ENCODE data around the gene MID1. TPM values are rescaled to one million over a fixed set of nuclear protein-coding genes. Genes with fewer than 3 reads are reported as not detected.

The MID1 gene
- total RNA-seq, 3 donors from 2014 or later, result 6.9 to 18.9 (median 10.8) TPM

DNA sequence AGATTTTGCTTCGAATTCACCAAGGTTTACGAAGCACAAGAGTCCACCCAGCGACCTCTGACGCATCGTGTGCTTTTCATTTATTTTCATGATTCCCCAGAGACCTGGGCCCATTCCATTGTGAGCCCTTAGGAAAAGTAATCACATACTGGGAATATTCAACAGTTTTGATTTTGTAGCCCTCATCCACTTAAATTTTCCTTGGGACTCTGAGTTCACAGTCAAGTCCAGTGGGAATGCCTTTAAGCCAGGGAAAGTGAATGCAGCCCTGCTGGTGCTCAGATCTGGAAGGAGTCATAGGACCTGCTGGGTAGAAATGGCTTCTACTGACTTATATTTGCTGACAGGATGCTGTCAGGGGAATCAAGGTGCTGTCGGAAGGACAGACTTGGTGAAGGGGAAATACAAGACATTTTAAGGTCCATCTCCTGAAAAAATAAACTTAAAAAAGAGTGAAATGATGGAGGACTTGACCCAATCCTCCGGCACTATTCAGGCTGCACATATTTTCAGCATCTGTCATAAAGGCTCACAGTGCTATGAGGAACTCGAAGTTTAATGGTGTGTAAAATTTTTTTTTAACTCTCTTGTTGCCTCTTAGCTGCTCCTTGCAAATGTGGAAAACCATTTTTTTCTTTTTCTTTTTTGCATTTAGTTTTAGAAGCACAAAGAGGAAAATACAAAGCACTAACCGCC is 204.9 kb downstream of the MID1 start:
- TF ChIP-seq POLR2AphosphoS5 (IDR thresholded peaks at IDR 0.05) (no peak), POLR2A (IDR thresholded peaks at IDR 0.05) (no peak)
- TF ChIP-seq, protein P1, sequence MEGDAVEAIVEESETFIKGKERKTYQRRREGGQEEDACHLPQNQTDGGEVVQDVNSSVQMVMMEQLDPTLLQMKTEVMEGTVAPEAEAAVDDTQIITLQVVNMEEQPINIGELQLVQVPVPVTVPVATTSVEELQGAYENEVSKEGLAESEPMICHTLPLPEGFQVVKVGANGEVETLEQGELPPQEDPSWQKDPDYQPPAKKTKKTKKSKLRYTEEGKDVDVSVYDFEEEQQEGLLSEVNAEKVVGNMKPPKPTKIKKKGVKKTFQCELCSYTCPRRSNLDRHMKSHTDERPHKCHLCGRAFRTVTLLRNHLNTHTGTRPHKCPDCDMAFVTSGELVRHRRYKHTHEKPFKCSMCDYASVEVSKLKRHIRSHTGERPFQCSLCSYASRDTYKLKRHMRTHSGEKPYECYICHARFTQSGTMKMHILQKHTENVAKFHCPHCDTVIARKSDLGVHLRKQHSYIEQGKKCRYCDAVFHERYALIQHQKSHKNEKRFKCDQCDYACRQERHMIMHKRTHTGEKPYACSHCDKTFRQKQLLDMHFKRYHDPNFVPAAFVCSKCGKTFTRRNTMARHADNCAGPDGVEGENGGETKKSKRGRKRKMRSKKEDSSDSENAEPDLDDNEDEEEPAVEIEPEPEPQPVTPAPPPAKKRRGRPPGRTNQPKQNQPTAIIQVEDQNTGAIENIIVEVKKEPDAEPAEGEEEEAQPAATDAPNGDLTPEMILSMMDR (IDR thresholded peaks at IDR 0.05), result no peak
- H3K36me3 ChIP-seq, result no peaks in the 10 kb centered on the region
- no peak overlapping the region for H3K4me3 ChIP-seq
- H3K4me1 ChIP-seq, result no peaks in the 10 kb centered on the region
- intact Hi-C loops (cut with DNase I; ENCODE audit: low total_unique reads), result no loop called here
- no peak for DNase-seq (ENCODE audit: low spot score in 2 of 2)
- no peak overlapping the region for H3K27ac ChIP-seq
- H3K27me3 ChIP-seq, result peaks cover 0 to 3% of the 10 kb centered on the region in 2 donors
- H3K9me3 ChIP-seq, result no peaks in the 10 kb centered on the region

DNA sequence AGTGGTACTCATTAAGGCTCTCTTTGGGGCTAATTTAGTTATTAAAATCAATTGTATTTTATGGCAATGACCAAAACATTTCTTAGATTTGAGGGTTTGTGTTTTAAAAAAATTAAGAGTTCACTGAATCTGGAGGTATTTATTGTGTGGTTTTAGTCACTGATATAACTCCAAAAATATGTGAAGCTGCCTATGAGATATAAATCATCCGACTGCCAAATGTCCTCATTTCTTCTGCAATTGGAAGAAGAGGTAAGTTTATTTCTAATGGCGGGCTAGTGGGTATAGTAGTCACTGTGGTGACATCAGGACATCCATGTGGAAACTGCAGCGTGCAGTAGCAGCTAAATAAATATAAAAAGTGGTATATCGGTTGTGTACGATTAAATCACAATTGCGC is 205.5 kb downstream of the MID1 start:
- H3K4me3 ChIP-seq, result no peak overlapping the region
- intact Hi-C loops (cut with DNase I; ENCODE audit: low total_unique reads), result no loop called here
- H3K27me3 ChIP-seq, result peaks cover 0 to 3% of the 10 kb centered on the region in 2 donors
- H3K36me3 ChIP-seq, result no peaks in the 10 kb centered on the region
- no peak overlapping the region for H3K27ac ChIP-seq
- H3K9me3 ChIP-seq, result no peaks in the 10 kb centered on the region
- no peaks in the 10 kb centered on the region for H3K4me1 ChIP-seq
- DNase-seq (ENCODE audit: low spot score in 2 of 2), result no peak
- TF ChIP-seq POLR2AphosphoS5 (IDR thresholded peaks at IDR 0.05) (no peak), POLR2A (IDR thresholded peaks at IDR 0.05) (no peak)
- TF ChIP-seq, protein P1 (IDR thresholded peaks at IDR 0.05), result no peak

DNA sequence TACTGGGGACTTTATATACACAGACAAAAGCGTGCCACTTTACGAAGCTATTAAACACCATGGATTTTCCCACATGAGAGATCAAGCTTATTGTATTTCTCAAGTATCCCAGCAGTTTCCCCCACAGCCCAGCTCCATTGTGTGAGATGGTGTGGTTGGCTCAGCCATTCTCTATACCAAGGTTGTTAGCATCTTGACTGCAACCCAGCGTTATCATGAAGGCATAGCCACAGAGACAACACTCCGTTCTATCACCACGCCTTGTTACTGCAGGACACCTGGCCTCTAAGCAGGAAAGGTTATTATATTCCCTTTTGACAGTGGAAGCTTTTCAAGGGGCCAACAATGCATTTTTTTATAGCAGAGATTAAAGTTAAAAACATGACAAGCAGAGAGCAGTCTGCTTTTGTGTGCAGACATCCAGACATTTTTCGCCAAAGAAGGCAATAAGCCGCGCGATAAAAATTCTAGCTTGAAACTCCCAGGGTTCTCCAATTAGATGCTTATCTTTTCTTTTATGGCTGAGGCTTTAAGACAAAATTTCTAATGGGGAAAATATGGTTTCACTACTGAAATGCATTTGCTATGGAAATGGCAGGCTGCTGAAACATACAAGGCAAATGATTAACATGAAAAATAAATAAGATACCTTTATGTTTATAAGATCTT is 206.1 kb downstream of the MID1 start:
- TF ChIP-seq, protein P1 (IDR thresholded peaks at IDR 0.05), result no peak
- TF ChIP-seq POLR2A (IDR thresholded peaks at IDR 0.05), result no peak
- no peak for TF ChIP-seq POLR2AphosphoS5 (IDR thresholded peaks at IDR 0.05)
- Histone ChIP-seq H3K36me3 (no peaks in the 10 kb centered on the region), H3K4me3 (no peak overlapping the region), H3K27ac (no peak overlapping the region), H3K27me3 (peaks cover 0 to 3% of the 10 kb centered on the region in 2 donors), H3K4me1 (no peaks in the 10 kb centered on the region), H3K9me3 (no peaks in the 10 kb centered on the region)
- no peak for DNase-seq (ENCODE audit: low spot score in 2 of 2)
- intact Hi-C loops (cut with DNase I; ENCODE audit: low total_unique reads), result no loop called here

DNA sequence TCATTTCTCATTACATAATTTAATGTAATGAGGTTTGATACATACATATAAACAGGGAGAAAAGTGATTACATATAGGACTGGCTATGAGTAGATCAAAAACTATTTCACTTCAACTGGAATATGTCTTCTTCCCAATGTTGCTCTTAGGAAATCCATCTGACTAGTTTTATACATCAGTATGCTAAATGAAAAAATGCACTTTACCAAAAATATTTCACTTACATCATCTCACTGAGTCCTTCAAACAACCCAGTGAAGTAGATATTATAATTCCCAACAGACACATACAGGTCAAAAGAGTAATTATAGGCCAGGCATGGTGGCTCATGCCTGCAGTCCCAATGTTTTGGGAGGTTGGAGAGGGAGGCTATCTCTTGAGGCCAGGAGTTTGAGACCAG is 215.9 kb downstream of the MID1 start:
- Histone ChIP-seq H3K27ac (no peak overlapping the region), H3K36me3 (no peaks in the 10 kb centered on the region), H3K4me1 (no peaks in the 10 kb centered on the region), H3K27me3 (no peaks in the 10 kb centered on the region), H3K9me3 (peaks cover 0 to 8% of the 10 kb centered on the region in 2 donors), H3K4me3 (no peak overlapping the region)
- no peak for DNase-seq (ENCODE audit: low spot score in 2 of 2)
- TF ChIP-seq POLR2A (IDR thresholded peaks at IDR 0.05) (no peak), POLR2AphosphoS5 (IDR thresholded peaks at IDR 0.05) (no peak)
- TF ChIP-seq, protein P1 (IDR thresholded peaks at IDR 0.05), result no peak
- intact Hi-C loops (cut with DNase I; ENCODE audit: low total_unique reads), result no loop called here

DNA sequence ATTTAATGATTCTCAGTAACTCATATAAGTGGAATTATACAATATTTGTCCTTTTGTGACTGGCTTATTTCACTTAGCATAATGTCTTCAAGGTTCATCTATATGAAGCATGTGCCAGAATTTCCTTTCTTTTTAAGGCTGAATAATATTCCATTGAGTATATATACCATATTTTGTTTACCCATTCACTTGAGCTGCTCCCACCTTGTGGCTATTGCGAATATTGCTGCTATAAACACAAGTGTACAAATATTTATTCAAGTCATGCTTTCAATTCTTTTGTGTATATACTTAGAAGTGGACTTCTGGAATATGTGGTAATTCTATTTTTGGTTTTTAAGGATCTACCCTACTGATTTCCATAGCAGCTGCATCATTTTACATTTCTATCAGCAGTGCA is 219.1 kb downstream of the MID1 start:
- H3K4me3 ChIP-seq, result no peak overlapping the region
- no peaks in the 10 kb centered on the region for H3K4me1 ChIP-seq
- intact Hi-C loops (cut with DNase I; ENCODE audit: low total_unique reads), result no loop called here

More for the DNA sequence above, 219.1 kb downstream of the MID1 start:
- H3K36me3 ChIP-seq, result no peaks in the 10 kb centered on the region
- no peak for DNase-seq (ENCODE audit: low spot score in 2 of 2)
- peaks cover 0 to 8% of the 10 kb centered on the region in 2 donors for H3K9me3 ChIP-seq
- TF ChIP-seq POLR2A (IDR thresholded peaks at IDR 0.05), result no peak
- no peak for TF ChIP-seq POLR2AphosphoS5 (IDR thresholded peaks at IDR 0.05)
- TF ChIP-seq, protein P1 (IDR thresholded peaks at IDR 0.05), result no peak
- H3K27me3 ChIP-seq, result peaks cover 0 to 6% of the 10 kb centered on the region in 2 donors
- no peak overlapping the region for H3K27ac ChIP-seq

Data from breast epithelium (tissue), 4 donors.